ENCODE measurements around the gene SLC26A11. TPM values are rescaled to one million over a fixed set of nuclear protein-coding genes. Genes with fewer than 3 reads are reported as not detected.
A peak's percentile ranks its signal among the peaks of the same experiment; 100 is the strongest.

Gene SLC26A11
- total and polyA plus RNA-seq, 2 of the 13 experiments (the other 11 are each of a cell fraction or from before 2014, with no cell fraction given) = 8.7 to 13.2 TPM

DNA sequence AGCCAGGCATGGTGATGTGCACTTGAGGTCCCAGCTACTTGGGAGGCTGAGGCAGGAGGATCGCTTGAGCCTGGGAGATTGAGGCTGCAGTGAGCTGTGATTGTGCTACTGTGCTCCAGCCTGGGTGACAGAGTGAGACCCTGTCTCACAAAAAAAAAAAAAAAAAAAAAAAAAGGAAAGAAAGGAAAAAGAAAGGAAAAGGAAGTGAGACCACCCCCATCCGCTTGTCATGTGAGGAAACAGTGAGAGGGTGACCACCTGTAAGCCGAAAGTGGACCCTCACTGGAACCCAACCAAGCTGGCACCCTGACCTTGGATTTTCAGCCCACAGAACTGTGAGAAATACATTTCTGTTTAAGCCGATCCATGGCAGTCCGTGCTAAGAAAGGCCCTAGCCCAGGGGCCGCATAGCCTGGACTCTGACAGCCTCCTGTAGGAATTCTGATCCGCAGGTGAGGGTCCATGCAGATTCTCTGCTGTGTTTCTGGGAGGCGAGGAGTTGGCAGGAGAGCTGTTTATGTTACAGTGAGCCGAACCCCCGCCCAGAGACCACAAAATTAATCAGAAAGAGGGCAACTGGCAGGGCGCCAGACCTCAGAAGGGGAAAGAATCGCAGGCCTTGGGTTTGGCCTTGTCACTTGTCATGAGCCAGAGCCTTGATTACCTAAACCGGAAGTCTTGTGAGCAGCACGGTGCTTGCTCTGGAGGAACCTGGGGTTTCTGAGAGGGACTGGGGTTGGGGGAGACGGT, 1.0 kb upstream of the SLC26A11 start (continued):
- TF ChIP-seq SUZ12 (IDR thresholded peaks at IDR 0.05; ENCODE audit: low read depth, low read length) = no peak
- TF ChIP-seq, protein P1, sequence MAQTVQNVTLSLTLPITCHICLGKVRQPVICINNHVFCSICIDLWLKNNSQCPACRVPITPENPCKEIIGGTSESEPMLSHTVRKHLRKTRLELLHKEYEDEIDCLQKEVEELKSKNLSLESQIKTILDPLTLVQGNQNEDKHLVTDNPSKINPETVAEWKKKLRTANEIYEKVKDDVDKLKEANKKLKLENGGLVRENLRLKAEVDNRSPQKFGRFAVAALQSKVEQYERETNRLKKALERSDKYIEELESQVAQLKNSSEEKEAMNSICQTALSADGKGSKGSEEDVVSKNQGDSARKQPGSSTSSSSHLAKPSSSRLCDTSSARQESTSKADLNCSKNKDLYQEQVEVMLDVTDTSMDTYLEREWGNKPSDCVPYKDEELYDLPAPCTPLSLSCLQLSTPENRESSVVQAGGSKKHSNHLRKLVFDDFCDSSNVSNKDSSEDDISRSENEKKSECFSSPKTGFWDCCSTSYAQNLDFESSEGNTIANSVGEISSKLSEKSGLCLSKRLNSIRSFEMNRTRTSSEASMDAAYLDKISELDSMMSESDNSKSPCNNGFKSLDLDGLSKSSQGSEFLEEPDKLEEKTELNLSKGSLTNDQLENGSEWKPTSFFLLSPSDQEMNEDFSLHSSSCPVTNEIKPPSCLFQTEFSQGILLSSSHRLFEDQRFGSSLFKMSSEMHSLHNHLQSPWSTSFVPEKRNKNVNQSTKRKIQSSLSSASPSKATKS (CRISPR knock-in tag; IDR thresholded peaks at IDR 0.05) = no peak
- TF ChIP-seq SOX13 (IDR thresholded peaks at IDR 0.05) = no peak
- peak in 1 of 2 experiments; percentile 5; a peak in 1 of 4 replicates for TF ChIP-seq SOX13 (CRISPR knock-in tag; conservative IDR thresholded peaks at IDR 0.05 in 1 of 2, IDR thresholded peaks at IDR 0.05 in 1 of 2)
- TF ChIP-seq RXRB (CRISPR knock-in tag; IDR thresholded peaks at IDR 0.05; ENCODE audit: borderline replicate concordance) = no peak
- 0 out of 2 replicates have a peak, but pooled peaks have one; percentile 34 for TF ChIP-seq MED1 (CRISPR knock-in tag; IDR thresholded peaks at IDR 0.05)
- no peak for TF ChIP-seq RFXANK (CRISPR knock-in tag; IDR thresholded peaks at IDR 0.05)
- TF ChIP-seq SMC3 (IDR thresholded peaks at IDR 0.05; ENCODE audit: low read length) = no peak
- TF ChIP-seq HHEX (CRISPR knock-in tag; IDR thresholded peaks at IDR 0.05) = no peak
- TF ChIP-seq ZNF780A (CRISPR knock-in tag; IDR thresholded peaks at IDR 0.05) = no peak
- TF ChIP-seq, protein P2, sequence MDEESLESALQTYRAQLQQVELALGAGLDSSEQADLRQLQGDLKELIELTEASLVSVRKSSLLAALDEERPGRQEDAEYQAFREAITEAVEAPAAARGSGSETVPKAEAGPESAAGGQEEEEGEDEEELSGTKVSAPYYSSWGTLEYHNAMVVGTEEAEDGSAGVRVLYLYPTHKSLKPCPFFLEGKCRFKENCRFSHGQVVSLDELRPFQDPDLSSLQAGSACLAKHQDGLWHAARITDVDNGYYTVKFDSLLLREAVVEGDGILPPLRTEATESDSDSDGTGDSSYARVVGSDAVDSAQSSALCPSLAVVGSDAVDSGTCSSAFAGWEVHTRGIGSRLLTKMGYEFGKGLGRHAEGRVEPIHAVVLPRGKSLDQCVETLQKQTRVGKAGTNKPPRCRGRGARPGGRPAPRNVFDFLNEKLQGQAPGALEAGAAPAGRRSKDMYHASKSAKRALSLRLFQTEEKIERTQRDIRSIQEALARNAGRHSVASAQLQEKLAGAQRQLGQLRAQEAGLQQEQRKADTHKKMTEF (CRISPR knock-in tag; IDR thresholded peaks at IDR 0.05) = no peak
- TF ChIP-seq, protein P3, sequence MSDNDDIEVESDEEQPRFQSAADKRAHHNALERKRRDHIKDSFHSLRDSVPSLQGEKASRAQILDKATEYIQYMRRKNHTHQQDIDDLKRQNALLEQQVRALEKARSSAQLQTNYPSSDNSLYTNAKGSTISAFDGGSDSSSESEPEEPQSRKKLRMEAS (IDR thresholded peaks at IDR 0.05) = peak; percentile 33; the same call in 1 of the 2 replicates
- TF ChIP-seq THAP11 (CRISPR knock-in tag; IDR thresholded peaks at IDR 0.05) = no peak
- no peak for TF ChIP-seq ZNF274 (CRISPR knock-in tag; IDR thresholded peaks at IDR 0.05)
- no peak for TF ChIP-seq ZNF253 (CRISPR knock-in tag; IDR thresholded peaks at IDR 0.05; ENCODE audit: borderline replicate concordance)
- TF ChIP-seq TARDBP (CRISPR knock-in tag; IDR thresholded peaks at IDR 0.05) = 0 out of 2 replicates have a peak, but pooled peaks have one; percentile 24
- TF ChIP-seq ZNF234 (CRISPR knock-in tag; conservative IDR thresholded peaks at IDR 0.05) = no peak
- no peak for TF ChIP-seq ZNF232 (CRISPR knock-in tag; IDR thresholded peaks at IDR 0.05; ENCODE audit: borderline replicate concordance)
- no peak for TF ChIP-seq ZNF841 (CRISPR knock-in tag; IDR thresholded peaks at IDR 0.05; ENCODE audit: borderline replicate concordance)
- TF ChIP-seq ZNF614 (CRISPR knock-in tag; IDR thresholded peaks at IDR 0.05; ENCODE audit: borderline replicate concordance) = no peak
- TF ChIP-seq, protein P4, sequence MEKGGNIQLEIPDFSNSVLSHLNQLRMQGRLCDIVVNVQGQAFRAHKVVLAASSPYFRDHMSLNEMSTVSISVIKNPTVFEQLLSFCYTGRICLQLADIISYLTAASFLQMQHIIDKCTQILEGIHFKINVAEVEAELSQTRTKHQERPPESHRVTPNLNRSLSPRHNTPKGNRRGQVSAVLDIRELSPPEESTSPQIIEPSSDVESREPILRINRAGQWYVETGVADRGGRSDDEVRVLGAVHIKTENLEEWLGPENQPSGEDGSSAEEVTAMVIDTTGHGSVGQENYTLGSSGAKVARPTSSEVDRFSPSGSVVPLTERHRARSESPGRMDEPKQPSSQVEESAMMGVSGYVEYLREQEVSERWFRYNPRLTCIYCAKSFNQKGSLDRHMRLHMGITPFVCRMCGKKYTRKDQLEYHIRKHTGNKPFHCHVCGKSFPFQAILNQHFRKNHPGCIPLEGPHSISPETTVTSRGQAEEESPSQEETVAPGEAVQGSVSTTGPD (CRISPR knock-in tag; IDR thresholded peaks at IDR 0.05) = no peak
- TF ChIP-seq ZFY (CRISPR knock-in tag; IDR thresholded peaks at IDR 0.05) = peak; percentile 65
- TF ChIP-seq ZNF224 (CRISPR knock-in tag; IDR thresholded peaks at IDR 0.05) = peak; percentile 17; the same call in 1 of the 2 replicates
- peak; percentile 67 for TF ChIP-seq ZFX (CRISPR knock-in tag; IDR thresholded peaks at IDR 0.05; ENCODE audit: low read depth)
- no peak for TF ChIP-seq POLR2A (IDR thresholded peaks at IDR 0.05; ENCODE audit: insufficient read depth in 1 of 2, low read depth in 2 of 2, low read length in 2 of 2)
- no peak for TF ChIP-seq SIX4 (CRISPR knock-in tag; IDR thresholded peaks at IDR 0.05)
- no peak for TF ChIP-seq ZNF333 (CRISPR knock-in tag; IDR thresholded peaks at IDR 0.05; ENCODE audit: borderline replicate concordance)
- TF ChIP-seq IRX3 (CRISPR knock-in tag; IDR thresholded peaks at IDR 0.05; ENCODE audit: borderline replicate concordance, low read depth) = no peak
- TF ChIP-seq ZNF720 (CRISPR knock-in tag; IDR thresholded peaks at IDR 0.05) = no peak

Measured in HepG2 (cell line).